LNCaP clone FGC (cell line): ENCODE results near the gene PLEKHO2.

Experiments used
- DNase-seq: peaks from one replicate; pipeline ENCODE4 v3.0.0-alpha.2; 2011; ENCODE audit warnings: low read depth
- H3K4me3 ChIP-seq: 2 replicates; pipeline ENCODE4 v1.5.1; 2011; ENCODE audit warnings: mild to moderate bottlenecking, low read depth, low read length, control low read depth
- TF ChIP-seq, protein P1 (sequence below): IDR thresholded peaks from 2 replicates; pipeline ENCODE4 v1.5.1; 2012; ENCODE audit warnings: mild to moderate bottlenecking; ENCODE audit not compliant: control insufficient read depth, insufficient read depth; ENCODE audit errors: extremely low read depth

Gene PLEKHO2

DNA sequence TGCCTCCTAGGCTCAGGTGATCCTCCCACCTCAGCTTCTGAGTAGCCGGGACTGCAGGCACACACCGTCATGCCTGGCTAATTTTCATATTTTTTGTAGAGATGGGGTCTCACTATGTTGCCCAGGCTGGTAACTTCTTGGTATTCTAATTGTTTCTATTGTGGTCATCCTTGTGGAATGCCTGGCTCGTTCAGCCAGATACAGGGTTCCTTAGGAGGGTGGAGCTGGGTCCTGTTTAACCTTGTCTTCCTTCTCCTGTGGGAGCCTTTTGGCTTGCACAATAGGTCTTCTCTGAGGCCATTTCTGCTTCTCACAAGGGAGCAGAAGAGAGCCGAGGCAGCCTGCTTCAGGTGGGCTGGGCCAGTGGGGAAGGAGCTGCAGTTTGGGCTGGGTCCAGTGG is 15.7 kb downstream of the PLEKHO2 start:
- no peak for DNase-seq
- H3K4me3 ChIP-seq = no peak overlapping the region
- TF ChIP-seq, protein P1, sequence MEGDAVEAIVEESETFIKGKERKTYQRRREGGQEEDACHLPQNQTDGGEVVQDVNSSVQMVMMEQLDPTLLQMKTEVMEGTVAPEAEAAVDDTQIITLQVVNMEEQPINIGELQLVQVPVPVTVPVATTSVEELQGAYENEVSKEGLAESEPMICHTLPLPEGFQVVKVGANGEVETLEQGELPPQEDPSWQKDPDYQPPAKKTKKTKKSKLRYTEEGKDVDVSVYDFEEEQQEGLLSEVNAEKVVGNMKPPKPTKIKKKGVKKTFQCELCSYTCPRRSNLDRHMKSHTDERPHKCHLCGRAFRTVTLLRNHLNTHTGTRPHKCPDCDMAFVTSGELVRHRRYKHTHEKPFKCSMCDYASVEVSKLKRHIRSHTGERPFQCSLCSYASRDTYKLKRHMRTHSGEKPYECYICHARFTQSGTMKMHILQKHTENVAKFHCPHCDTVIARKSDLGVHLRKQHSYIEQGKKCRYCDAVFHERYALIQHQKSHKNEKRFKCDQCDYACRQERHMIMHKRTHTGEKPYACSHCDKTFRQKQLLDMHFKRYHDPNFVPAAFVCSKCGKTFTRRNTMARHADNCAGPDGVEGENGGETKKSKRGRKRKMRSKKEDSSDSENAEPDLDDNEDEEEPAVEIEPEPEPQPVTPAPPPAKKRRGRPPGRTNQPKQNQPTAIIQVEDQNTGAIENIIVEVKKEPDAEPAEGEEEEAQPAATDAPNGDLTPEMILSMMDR = no peak

DNA sequence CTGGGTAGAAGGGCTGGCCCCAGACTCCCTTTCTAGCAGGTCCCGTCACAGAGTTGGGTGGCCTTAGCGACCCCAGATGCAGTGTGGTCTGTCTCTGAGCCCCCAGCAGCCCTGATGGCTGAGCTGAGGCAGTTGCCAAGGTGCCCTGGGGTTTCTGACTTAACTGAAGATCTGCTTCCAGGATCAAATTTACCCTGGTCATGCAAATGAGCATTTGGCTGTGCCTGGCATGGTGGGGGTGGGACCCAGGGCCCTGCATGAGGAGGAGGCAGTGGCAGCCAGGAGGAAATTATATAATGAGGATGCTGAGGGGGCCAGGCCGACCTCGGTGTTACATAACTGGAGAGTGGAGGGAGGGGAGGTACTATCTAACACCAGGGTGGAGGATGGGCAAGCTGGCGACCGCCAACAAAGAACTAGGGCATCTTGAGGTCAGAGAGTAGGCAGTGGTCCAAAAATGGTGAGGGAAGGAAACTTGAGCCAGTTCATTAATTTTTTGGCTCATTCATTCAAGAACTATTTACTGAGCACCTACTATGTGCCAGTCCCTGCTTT is 16.4 kb downstream of the PLEKHO2 start:
- TF ChIP-seq, protein P1 = no peak
- no peak overlapping the region for H3K4me3 ChIP-seq
- no peak for DNase-seq

DNA sequence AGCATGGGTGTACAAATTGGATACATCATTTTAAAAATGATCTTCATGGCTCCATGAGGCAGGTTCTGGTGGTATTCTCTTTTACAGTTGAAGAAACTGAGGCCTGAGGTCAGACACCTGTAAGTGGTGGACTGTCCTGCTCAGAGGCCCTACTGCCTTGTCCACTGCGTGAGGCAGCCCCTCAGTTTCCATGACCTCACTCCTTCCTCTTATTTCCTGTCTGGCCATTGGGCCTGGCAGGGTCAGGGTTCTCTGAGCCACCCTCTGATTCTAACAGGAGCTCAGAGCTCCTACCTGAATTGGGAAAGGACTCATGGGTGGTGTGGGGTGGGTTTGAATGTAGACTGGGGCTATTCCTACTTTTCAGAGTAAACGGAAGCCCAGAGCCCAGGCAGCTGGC is 17.5 kb downstream of the PLEKHO2 start:
- TF ChIP-seq, protein P1 = no peak
- no peak overlapping the region for H3K4me3 ChIP-seq
- no peak for DNase-seq

DNA sequence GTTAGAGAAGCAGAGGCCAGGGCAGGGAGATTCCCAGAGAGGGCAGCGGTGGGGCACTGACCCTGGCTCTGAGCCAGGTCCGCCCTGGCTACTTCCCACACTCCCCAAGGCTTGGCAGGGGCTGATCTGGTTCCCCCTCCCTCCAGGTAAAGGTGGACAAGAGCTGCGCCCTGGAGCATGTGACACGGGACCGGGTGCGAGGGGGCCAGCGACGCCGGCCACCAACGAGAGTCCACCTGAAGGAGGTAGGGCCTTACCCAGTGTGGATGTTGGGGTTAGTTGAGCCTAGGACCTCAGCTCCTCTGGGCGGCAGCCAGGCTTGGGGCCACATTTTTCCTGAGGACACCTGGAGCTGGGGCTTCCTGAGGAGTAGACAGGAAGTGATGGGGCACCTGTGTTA is 19.6 kb downstream of the PLEKHO2 start:
- TF ChIP-seq, protein P1 = no peak
- DNase-seq = no peak
- H3K4me3 ChIP-seq = no peak overlapping the region

DNA sequence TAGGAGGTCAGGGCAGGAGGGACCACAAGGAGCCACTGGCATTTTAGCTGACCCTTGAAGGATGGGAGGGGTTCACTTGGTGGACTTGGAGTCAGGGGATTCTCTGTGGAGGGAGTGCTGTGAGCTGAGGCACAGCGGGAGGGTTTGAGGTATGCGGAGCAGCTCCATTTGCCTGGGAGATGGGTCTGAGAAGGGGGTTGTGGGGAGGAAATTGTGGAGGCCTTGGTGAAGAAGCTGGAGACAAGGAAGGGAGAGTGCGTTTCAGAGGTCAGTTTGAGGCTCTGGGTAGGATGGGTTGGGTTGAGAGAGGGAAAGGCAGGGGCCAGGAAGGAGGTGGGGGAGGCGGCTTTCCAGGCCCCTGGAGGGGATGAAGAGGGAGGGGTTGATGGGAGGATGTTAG is 20.2 kb downstream of the PLEKHO2 start:
- DNase-seq = no peak
- TF ChIP-seq, protein P1 = no peak
- no peak overlapping the region for H3K4me3 ChIP-seq

DNA sequence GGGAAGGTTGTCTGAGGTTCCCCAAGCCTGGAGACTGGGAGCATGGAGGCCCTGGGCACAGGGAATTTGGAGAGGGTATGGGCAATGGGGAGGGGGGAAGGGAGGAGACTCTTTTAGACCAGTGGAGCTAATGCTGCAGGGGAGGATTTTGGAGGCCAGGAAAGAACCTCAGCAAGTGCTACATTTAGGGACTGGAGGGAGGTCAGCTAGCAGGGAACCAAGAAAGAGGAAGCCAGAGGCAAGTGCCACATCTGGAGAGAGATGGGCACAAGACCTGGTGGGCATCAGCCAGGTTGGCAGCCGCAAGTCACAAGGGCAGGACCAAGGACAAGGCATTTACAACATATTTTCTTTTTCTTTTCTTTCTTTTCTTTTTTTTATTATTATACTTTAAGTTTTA is 20.7 kb downstream of the PLEKHO2 start:
- no peak overlapping the region for H3K4me3 ChIP-seq
- TF ChIP-seq, protein P1 = no peak
- DNase-seq = no peak

DNA sequence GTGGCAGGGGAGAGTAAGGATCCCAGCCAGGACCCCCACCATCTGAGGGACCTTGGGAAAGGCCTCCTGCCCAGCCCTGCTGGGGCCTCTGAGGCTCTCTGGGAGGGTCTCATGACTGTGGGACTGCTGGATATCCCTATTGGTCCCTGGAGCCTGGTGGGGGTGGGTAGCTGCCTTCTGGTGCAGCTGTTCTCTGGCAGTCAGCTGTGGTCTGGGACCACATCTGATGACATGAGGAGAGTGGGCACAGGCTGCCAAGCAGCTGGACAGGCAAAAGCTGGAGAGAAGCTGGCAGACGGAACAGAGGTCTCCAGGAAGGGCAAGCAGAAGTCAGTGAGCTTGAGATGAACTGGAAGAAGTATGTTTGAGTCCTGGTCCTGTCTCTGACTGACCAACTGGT is 22.4 kb downstream of the PLEKHO2 start:
- H3K4me3 ChIP-seq = no peak overlapping the region
- DNase-seq = no peak
- TF ChIP-seq, protein P1 = no peak
